HG03159 (cell line): ENCODE results near the gene MEI1.
"Not testable (repeated sequence)": the region's sequence is repeated elsewhere in the genome, so short reads cannot be mapped to it uniquely, and the experiment has no call there.

ENCODE experiments used
- ATAC-seq: cut with Tn5 transposase; IDR thresholded peaks from one replicate; pipeline ENCODE4 v1.9.1; 2021; ENCODE audit warnings: mild to moderate bottlenecking, moderate library complexity; ENCODE audit not compliant: unreplicated experiment

The MEI1 gene, protein sequence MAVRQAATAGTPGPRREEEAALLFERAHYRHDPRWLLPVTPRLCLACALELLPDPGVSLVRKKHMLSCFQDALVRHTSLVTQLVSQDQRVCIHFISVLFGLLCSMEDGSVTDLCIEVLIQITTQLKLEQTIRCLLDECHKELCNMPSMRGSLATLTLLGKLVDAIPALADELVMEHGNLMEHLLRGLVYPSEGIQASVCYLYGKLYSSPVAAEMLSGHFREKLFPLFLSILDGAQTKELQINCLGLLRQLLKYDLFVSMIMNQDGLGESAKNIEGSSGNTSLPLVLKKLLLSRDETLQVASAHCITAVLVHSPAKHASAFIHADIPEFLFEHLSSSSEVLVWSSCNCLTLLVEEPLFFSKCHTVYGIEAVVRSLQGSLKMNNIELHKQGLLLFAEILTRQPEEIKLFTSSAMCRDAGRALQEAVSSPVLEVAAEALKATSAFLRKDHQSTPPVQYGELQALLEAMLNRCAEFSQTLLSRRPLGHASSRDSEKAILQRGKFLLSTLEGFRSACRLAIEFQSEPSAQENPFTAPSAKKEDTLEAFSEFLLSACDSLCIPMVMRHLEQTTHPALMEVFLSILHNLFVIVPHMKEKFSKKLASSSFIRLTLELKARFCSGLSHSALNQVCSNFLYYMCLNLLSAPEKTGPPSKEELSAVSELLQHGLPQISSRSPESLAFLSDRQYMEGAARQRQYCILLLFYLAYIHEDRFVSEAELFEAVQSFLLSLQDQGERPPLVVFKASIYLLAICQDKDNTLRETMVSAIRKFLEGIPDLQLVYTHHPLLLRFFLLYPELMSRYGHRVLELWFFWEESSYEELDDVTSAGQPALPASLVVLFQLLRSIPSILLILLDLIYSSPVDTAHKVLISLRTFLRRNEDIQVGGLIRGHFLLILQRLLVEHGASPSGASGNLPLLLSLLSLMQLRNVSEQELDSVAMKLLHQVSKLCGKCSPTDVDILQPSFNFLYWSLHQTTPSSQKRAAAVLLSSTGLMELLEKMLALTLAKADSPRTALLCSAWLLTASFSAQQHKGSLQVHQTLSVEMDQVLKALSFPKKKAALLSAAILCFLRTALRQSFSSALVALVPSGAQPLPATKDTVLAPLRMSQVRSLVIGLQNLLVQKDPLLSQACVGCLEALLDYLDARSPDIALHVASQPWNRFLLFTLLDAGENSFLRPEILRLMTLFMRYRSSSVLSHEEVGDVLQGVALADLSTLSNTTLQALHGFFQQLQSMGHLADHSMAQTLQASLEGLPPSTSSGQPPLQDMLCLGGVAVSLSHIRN

DNA sequence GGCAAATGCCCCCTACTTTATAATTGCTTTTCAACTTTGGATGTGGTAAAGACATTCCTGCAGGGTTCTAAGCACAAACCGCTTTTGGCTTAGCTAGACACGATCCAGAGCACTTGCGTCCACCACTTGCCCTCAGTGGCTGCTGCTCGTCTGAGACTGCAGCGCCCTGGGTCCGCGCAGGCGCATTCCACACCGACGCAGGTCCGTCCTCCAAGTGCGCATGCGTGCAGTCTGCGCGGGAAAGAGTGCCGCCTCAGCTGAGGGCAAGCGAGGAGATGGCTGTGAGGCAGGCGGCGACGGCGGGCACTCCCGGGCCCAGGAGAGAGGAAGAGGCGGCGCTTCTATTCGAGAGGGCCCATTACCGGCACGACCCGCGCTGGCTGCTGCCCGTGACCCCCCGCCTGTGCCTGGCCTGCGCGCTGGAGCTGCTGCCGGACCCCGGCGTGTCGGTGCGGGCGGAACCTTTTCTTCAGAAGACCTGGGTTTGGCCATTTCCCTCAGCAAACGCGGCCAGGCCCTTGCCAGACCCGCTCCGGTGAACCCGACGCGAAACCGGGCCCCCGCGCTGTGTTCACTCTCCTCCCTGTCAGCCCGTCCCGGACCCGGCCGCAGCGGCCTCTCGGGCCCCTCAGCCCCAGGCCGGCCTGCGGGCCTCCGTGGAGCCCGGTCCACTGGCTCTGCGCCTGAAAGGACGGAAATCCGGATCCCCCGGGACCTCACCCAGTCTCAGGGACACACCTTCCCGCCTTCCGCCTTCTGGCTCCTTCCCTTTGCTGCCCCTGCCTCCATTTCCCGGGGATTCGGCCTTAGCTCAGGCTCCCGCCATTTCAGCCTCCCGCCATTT is at the start of gene MEI1:
Gene MEI1 (plus strand): TSS at position 240 of the 844 bp plus-strand sequence. CDS start 36 bp downstream, at position 276.
- no peak for ATAC-seq

DNA sequence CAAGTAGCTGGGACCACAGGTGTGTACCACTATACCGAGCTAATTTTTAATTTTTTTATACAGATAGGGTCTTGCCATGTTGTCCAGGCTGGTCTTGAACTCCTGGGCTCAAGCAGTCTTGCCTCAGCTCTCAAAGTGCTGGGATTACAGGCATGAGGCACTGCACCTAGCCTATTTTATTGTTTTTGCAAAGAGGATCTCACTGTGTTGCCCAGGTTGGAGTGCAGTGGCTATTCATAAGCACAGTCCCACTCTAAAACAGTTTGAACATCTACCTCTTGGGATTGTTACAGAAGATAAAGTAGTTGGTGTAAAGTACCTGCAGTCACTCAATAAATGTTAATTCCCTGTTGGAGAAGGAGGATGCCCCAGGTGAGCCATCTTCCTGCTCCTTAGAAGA is 49.1 kb upstream of the MEI1 start:
- no peak for ATAC-seq

DNA sequence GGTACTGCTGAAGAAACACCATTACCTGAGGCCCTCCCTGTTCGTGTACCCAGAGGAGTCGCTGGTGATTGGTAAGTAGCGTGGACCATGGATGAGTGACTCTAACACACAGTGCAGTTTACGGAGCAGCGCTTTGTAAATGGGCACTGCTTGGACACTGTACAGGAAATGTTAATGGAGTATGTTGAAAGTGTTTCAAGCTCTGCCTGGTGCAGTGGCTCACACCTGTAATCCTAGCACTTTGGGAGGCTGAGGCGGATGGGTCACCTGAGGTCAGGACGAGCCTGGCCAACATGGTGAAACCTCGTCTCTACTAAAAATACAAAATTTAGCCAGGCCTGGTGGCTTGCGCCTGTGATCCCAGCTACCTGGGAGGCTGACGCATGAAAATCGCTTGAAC is 48.5 kb upstream of the MEI1 start:
- no peak for ATAC-seq

DNA sequence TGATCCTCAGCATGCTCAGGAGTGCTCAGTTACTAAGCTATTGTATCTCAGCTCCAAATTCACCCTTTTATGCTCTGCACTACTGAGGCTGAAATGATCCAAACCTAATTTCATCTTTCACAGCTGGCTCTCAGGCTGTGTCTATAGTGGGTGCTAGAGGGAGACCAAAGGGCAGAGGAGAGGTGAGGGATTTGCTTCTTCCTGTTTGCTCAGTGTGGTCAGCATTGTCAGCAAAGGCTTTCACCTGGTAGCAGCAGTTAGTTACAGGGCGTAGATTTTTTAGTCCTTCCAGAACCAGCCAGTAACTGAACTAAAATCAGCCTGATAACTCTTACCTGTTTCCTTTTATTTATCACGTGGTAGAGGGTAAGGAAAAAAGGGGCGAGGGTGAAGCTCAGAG is 45.0 kb upstream of the MEI1 start:
- ATAC-seq = no peak

DNA sequence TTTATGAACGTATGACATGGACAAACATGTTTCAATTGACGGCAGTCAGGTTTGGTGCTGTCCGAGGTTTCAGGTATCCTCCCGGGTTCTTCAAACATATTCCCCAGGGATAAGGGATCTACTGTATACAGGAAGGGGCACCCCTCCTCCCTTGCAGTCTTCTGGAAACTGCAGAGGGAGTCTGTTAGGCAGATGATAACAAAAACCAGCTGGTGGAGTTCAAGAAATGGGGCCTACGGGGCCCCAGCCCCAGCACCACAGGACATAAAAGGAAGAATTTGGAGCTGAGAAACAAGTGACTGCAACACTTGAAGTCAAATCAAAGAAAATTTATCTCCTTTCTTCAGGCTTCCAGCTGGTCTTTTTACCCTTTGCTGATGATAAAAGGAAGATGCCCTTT is 42.7 kb upstream of the MEI1 start:
- ATAC-seq = no peak

DNA sequence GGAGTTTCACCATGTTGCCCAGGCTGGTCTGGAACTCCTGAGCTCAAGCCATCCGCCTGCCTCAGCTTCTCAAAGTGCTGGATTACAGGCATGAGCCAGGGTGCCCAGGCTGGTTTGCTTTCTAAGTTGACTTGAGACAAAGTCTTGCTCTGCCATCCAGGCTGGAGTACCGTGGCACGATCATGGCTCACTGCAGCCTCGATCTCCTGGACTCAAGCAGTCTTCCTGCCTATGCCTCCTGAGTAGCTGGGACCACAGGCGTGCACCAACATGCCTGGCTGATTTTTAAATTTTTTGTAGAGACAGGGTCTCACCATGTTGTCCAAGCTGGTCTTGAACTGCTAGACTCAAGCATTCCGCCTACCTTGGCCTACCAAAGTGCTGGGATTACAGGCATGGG is 41.6 kb upstream of the MEI1 start:
- ATAC-seq = no peak

DNA sequence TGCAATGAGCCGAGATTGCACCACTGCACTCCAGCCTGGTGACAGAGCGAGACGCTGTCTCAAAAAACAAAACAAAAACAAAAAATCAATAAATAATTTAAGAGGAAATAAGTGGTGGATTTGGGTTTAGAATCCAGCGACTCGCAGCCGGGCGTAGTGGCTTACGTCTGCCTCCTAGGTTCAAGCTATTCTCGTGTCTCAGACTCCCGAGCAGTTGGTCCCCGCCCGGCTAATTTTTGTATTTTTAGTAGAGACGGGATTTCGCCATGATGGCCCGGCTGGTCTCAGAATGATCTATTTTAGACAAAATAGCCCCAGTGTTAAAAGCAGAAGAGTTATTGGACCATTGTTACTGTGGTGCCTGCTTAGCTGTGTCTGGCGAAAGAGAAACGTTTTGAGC is 40.4 kb upstream of the MEI1 start:
- no peak for ATAC-seq

DNA sequence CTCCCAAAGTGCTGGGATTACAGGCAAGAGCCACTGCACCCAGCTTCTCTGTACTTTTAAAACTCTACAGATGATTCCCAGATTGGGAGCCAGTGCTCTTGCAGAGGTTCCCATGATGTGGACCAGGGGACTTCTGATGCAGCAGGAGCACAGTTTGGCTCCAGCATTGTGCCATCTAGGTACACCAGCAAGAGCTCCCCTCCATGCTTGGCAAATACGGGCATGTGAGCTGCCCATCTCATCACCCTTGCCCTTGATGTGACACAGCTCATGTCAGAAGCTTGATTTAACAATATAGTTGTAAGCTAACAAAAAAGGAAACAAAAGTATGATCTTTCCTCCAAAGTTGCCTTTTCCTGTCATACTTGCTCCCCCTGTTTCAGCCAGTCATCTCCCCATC is 39.4 kb upstream of the MEI1 start:
- ATAC-seq = no peak

DNA sequence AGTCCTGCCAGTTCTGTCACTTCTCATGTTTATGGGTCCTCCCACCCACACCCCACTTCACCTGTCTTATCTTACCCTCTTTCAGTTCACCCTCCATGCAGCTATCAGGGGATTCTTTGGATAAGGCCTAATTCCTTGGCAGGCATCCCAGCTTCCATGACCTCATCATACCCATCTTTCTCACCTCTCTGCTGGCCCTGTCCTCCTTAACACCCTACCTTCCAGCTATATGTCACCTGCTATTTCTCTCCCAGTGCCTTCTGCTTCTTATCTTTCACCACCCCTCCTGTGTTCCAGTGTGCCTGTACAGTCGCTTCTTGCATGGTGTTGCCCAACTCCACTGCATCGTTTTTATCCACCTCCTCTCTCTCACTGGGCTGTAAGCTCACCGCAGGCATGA is 38.9 kb upstream of the MEI1 start:
- ATAC-seq = no peak

DNA sequence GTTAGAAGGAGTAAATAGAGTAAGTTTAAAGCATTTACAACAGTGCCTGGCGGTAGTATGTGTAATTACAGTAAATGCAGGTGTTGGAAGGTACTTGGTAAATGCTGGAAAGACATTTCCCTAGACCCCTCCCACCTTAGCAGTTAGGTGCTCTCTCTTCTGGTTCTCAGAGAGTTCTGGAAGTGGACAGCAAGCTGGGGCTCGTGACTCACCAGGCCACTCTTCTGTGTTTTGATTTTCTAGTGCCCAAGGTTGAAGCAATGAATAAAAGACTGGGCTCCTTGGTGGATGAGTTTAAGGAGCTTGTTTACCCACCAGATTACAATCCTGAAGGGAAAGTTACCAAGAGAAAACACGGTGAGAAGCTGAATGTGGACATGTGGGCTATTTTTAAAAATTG is 38.2 kb upstream of the MEI1 start:
- ATAC-seq = no peak

DNA sequence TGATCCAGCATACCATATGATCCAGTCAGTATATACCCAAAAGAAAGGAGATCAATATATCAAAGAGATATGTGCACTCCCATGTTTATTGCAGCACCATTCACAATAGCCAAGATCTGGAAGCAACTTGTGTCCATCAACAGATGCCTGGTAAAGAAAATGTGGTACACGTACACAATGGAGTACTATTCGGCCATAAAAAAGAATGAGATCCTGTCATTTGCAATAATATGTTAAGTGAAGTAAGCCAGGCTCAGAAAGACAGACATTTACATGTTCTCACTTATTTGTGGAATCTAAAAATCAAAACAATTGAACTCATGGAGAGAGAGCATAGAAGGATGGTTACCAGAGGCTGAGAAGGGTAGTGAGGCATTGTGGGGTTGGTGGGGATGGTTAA is 37.6 kb upstream of the MEI1 start:
- ATAC-seq = no peak

DNA sequence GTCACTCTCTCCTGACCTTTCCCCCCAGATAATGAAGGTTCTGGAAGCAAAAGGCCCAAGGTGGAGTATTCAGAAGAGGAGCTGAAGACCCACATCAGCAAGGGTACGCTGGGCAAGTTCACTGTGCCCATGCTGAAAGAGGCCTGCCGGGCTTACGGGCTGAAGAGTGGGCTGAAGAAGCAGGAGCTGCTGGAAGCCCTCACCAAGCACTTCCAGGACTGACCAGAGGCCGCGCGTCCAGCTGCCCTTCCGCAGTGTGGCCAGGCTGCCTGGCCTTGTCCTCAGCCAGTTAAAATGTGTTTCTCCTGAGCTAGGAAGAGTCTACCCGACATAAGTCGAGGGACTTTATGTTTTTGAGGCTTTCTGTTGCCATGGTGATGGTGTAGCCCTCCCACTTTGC is 35.7 kb upstream of the MEI1 start:
- ATAC-seq = not testable (repeated sequence)

DNA sequence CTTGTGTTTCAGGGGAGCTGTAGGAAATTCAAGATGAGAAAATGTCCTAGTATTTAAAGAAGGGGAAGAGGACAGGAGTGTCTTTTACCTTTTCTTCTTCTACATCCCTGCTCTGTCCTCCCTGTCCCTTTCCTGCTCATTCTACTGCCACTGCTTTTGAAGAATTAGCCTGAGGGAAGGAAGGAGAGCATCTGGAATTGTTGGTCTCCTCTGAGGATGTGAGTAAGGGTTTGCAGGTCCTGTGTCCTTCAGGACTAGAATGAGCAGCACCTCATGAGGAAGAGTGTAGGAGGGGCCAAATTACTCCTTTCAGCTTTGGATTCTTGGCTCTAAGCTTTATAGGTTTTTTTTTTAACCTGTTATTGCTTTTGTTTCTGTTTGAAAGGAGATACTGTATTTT is 34.8 kb upstream of the MEI1 start:
- no peak for ATAC-seq

DNA sequence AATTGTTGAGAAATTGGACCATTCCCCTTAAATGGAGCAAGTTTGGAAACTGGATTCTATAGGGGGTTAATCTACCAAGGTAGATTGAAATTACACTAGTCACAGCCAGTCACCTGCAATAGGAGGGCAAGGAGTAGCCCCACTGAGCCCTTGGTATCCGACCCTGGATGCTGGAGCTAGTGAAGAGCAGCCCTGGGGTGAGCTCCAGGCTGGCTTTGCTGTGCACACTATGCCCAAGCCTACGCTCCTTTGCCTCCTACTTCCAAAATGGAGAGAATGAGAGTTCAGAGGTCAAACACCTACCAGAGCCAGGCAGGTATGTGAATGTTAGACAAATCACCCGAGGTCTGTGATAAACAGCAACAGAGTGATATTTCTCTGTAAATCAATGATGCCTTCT is 34.4 kb upstream of the MEI1 start:
- no peak for ATAC-seq

DNA sequence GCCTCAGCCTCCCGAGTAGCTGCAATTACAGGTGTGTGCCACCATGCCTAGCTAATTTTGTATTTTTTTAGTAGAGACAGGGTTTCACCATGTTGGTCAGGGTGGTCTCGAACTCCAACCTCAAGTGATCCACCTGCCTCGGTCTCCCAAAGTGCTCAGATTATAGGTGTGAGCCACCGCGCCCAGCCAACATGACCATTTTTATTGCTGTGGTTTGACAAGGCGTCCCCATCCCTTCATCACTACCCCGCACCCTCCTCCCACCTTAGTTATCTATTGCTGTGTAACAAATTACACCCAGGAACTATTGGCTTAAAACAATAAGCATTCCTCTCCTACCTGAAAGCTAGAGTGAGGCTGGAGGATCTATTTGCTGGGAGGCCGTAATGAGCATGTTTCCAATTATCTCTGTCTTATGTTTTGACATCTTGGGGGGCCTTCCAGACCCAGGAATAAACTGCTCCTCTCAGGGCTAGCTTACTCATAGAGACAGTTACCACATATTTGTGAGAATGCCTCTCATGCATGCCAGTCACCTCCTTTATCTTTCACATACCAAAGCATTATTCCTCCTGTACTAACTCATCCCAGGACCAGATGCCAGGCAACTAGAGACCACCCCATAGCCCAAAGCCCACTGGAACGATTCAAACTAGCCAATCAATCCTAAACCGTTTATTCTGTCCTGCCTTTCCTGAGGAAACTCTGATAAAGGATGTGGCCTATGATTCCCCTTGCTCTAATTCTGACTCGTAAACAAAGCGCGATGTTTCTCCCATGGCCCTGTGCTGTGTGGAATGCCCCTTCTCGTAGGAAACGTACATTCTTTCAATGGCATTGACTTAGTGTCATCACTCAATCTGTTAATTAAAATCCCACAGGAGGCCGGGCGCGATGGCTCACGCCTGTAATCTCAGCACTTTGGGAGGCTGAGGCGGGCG is 30.1 kb upstream of the MEI1 start:
- no peak for ATAC-seq

DNA sequence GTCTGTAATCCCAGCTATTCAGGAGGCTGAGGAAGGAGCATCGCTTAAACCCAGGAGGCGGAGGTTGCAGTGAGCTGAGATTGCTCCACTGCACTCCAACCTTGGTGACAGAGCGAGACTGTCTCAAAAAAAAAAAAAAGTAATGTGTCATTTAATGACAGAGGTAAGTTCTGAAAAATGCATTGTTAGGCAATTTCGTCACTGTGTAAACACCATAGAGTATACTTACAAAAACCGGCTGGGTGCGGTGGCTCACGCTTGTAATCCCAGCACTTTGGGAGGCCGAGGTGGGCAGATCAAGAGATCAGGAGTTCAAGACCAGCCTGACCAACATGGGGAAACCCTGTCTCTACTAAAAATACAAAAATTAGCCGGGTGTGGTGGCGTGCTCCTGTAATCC is 27.2 kb upstream of the MEI1 start:
- not testable (repeated sequence) for ATAC-seq

DNA sequence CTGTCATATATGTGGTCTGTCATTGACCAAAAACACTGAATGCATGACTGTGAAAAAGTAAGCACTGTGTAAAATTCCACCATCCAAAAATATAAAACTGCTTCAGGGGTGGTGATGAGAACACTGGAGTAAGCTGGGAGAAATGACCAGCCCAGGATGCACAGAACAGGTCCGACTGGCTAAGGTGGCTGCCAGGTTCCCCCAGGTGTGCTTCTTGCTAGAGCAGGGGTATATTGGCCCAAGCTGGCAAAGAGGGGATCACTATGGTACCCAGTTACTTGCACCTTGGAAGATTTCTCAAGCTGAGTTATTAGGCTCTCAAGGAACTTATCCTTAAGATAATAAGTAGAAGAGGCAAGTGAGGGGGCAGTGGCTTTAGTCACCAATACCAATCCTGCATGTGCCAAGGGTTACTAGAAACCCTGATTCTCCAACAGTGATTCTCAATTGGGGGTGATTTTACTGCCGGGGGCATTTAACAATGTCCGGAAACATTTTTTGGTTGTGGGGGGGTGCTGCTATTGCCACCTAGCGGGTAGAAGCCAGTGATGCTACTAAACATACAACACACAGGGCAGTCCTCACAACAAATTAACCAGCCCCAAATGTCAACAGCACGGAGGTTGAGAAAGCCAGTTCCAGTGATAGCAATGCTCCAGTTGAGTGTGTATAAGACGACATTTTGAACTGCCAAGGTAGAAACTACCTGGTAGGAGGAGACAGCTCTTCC is 26.4 kb upstream of the MEI1 start:
- ATAC-seq = no peak

DNA sequence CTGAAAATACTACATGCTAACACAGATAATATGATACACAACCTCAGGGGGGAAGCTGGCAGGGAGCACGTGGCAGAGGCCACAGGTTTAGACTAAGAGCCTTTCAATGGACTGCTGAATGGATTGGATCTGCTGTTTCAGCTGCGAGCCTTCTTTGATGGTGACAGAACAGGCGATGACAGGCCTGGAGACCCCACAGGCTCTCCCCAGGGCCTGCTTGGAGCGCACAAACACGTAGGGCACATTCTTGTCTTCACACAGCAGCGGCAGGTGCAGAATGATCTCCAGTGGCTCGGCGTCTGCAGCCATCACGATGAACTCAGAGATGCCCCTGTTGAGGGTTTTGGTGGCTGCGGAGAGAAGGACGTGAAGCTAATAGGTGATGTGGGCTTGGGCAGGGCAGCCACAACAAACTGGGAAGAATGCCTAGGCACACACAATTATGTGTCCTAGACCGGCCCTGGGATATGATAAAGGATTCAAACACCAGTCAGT is 24.4 kb upstream of the MEI1 start:
- no peak for ATAC-seq
